Activated naive CD4-positive, alpha-beta T cell treated with anti-CD3 and anti-CD28 coated beads, Interleukin-2, amount 10 ng/mL, durations not matched to agents 7 days and 5 days (primary cell): ENCODE results near the gene RAB15.

Source experiments
- CTCF ChIA-PET: fragments of 350-600 bp; sonication (Branson Sonifier 250); formaldehyde crosslinking; loops from one replicate; lab custom pipeline; 2021; ENCODE audit warnings: antibody characterized with exemption; lab: Charles Lee
- DNase-seq: peaks from one replicate; pipeline ENCODE4 v3.0.0-alpha.2; 2020
- H3K27ac Mint-ChIP-seq: one replicate; pipeline ENCODE4 v1.8.0; 2021; ENCODE audit warnings: mild to moderate bottlenecking, moderate library complexity, mixed read lengths
- H3K27me3 Mint-ChIP-seq: one replicate; pipeline ENCODE4 v1.8.0; 2021; ENCODE audit warnings: mild to moderate bottlenecking, mixed read lengths
- H3K36me3 Mint-ChIP-seq: one replicate; pipeline ENCODE4 v1.8.0; 2021; ENCODE audit warnings: mixed read lengths
- H3K4me1 Mint-ChIP-seq: one replicate; pipeline ENCODE4 v1.8.0; 2021; ENCODE audit warnings: mixed read lengths
- H3K4me3 Mint-ChIP-seq: one replicate; pipeline ENCODE4 v1.8.0; 2021; ENCODE audit warnings: mild to moderate bottlenecking, moderate library complexity, mixed read lengths
- H3K9me3 Mint-ChIP-seq: one replicate; pipeline ENCODE4 v1.8.0; 2021; ENCODE audit warnings: mixed read lengths

RAB15 gene

DNA sequence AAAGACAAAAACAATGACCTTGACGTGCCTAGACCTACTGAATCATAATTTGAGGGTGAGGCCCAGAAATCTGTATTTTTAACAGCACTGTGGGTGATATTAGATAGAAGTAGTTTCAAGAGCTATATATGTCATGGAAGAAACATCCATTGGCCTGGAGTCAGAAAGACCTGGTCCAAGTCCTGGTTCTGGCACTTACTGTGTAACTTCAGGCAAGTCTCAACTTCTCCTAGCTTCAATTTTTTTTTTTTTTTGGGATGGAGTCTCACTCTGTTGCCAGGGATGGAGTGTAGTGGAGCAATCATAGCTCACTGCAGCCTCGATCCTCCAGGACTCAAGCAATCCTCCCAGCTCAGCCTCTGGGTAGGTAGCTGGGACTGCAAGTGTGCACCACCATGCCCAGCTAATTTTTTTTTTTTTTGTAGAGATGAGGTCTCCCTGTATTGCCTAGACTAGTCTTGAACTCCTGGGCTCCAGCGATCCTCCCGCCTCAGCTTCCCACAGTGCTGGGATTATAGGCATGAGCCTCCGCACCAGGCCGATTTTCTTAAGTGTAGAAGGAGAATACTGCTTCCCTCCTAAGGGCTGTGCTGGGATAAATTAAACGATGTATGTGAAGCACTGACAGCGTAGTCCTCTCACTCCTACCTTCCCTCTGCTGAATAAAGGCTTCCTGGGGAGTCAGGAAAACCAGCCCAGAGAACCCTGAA, 15.3 kb downstream of the RAB15 start:
- DNase-seq: no peak
- no peaks in the 10 kb centered on the region for H3K9me3 Mint-ChIP-seq
- peaks cover 3% of the 10 kb centered on the region for H3K4me1 Mint-ChIP-seq
- no peak overlapping the region for H3K4me3 Mint-ChIP-seq
- H3K27ac Mint-ChIP-seq: no peak overlapping the region
- CTCF ChIA-PET: interaction anchor here (1.5 kb wide), 1 partner anchor 28 kb away, joined by 3 read pairs; no protein-coding TSS in a partner anchor
- H3K36me3 Mint-ChIP-seq: peaks cover 2% of the 10 kb centered on the region
- H3K27me3 Mint-ChIP-seq: no peaks in the 10 kb centered on the region

DNA sequence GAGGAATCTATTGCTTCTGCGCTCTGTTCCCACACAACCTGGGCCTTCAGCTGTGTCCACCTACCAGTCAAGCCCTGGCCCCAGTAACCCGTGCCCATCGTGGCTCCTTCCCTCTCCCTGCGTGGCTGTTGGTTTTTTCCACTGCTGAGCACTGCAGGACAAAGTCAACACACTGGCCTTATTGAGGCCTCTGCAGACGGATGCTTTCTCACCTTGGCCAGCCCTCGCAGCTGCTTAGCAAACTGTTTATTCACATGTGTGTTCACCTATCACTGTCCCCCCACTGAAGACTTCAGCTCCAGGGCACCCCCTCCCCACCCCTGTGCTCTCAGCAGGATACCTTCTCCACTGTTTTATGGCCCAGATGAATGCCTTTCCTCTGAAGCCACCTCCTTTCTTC, 16.8 kb downstream of the RAB15 start:
- CTCF ChIA-PET: no interaction called here
- DNase-seq: no peak
- H3K27ac Mint-ChIP-seq: no peak overlapping the region
- H3K27me3 Mint-ChIP-seq: no peaks in the 10 kb centered on the region
- H3K9me3 Mint-ChIP-seq: no peaks in the 10 kb centered on the region
- peaks cover 4% of the 10 kb centered on the region for H3K36me3 Mint-ChIP-seq
- H3K4me3 Mint-ChIP-seq: no peak overlapping the region
- peaks cover 3% of the 10 kb centered on the region for H3K4me1 Mint-ChIP-seq

DNA sequence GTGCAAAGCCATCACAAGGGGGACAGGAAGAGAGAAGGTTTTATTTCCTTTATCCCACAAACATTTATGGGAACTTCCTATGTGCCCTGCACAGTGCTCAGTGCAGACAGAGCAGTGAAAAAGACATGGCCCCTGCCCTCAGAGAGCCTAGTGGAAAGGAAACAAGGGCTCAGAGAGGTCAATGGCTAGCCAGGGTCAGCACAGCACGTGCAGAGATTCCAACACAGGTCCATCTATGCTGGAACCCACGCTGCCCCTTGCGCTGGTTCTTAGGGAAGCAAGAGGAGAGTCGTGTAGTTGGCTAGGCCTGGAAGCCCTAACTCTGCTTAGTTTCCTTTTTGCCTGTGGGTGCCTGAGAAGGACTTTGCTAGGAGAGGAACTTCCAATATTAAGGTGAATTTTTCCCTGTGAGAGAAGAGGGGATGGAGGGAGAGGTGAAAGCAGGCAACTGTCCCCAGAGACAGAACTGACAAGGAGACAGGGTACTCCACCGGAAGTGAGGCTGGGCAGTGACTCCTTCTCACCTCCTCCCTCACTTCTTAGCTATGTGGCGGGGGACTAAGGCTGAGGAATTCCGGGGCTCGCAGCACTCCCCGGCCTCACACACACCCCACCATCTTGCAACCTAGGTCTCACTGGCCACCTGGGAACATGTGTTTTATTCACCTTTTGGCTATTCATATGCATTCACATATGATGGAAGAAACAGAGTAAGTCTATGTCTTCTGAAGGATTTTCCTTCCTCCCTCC, 17.5 kb downstream of the RAB15 start:
- Mint-ChIP-seq H3K9me3 (no peaks in the 10 kb centered on the region), H3K27me3 (no peaks in the 10 kb centered on the region), H3K36me3 (peaks cover 6% of the 10 kb centered on the region), H3K27ac (peak overlapping the region; percentile 40), H3K4me3 (no peak overlapping the region), H3K4me1 (peaks cover 3% of the 10 kb centered on the region)
- no peak for DNase-seq
- CTCF ChIA-PET: no interaction called here

DNA sequence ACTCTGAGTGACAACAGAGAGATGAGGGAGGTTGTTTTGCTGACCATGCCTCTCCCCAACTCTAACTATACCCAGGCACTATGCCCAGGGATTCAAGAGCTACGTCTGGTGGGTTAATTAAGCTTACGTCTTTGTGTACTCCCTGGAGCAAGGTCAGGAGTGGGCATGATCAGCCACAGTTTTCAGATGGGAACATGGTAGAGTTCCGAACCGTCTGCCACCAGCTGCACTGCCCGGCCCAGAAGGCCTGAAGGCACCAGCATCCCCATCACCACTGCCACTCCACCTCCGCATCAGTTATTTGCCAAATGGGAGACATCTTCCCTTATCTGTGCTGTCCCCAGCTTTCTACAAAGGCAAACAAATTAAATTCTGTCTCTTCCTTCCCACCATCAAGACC, 18.5 kb downstream of the RAB15 start:
- no peak overlapping the region for H3K27ac Mint-ChIP-seq
- no peaks in the 10 kb centered on the region for H3K9me3 Mint-ChIP-seq
- H3K36me3 Mint-ChIP-seq: peaks cover 7% of the 10 kb centered on the region
- no peaks in the 10 kb centered on the region for H3K27me3 Mint-ChIP-seq
- H3K4me1 Mint-ChIP-seq: peaks cover 3% of the 10 kb centered on the region
- CTCF ChIA-PET: interaction anchor here (1.1 to 1.2 kb wide), 3 partner anchors 8 to 27 kb away, joined by 3 to 6 read pairs (median 3); no protein-coding TSS in a partner anchor
- no peak for DNase-seq
- no peak overlapping the region for H3K4me3 Mint-ChIP-seq

- Mint-ChIP-seq H3K4me3 (no peak overlapping the region), H3K36me3 (peaks cover 7% of the 10 kb centered on the region), H3K27me3 (no peaks in the 10 kb centered on the region), H3K4me1 (peaks cover 3% of the 10 kb centered on the region), H3K9me3 (no peaks in the 10 kb centered on the region), H3K27ac (no peak overlapping the region)
- DNase-seq: no peak
- CTCF ChIA-PET: interaction anchor here (1.1 to 1.2 kb wide), 3 partner anchors 9 to 28 kb away, joined by 3 to 6 read pairs (median 3); no protein-coding TSS in a partner anchor
Observed at GRCh38 chr14:64953310-64953654, 18.9 kb downstream of the RAB15 start.

GRCh38 chr14:64952598-64953309, 19.4 kb downstream of the RAB15 start:
- H3K4me3 Mint-ChIP-seq: no peak overlapping the region
- no peaks in the 10 kb centered on the region for H3K9me3 Mint-ChIP-seq
- peaks cover 3% of the 10 kb centered on the region for H3K4me1 Mint-ChIP-seq
- CTCF ChIA-PET: interaction anchor here (1.1 to 1.2 kb wide), 3 partner anchors 9 to 28 kb away, joined by 3 to 6 read pairs (median 3); no protein-coding TSS in a partner anchor
- no peaks in the 10 kb centered on the region for H3K27me3 Mint-ChIP-seq
- DNase-seq: no peak
- peaks cover 7% of the 10 kb centered on the region for H3K36me3 Mint-ChIP-seq
- H3K27ac Mint-ChIP-seq: no peak overlapping the region

DNA sequence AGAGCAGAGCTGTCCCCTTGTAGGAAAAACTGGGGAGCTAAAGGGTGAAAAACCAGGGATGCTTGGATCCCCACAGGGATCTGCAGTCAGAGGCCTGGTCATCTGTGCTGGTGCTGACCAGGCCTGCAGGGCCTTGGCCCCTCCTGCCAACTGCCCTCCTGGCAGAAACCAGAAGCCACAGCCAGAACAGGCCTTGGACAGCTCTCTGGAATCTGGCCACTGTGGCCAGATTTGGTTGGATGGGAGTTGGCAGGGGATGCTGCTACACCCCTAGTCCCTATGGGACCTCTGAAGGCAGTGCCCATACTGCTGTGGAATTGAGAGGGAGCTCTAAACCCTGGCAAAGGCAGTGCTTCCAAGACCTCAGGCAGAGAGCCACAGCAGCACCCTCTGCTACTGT, 20.4 kb downstream of the RAB15 start:
- peaks cover 7% of the 10 kb centered on the region for H3K36me3 Mint-ChIP-seq
- H3K4me1 Mint-ChIP-seq: peaks cover 9% of the 10 kb centered on the region
- H3K27ac Mint-ChIP-seq: no peak overlapping the region
- no peaks in the 10 kb centered on the region for H3K27me3 Mint-ChIP-seq
- no peak overlapping the region for H3K4me3 Mint-ChIP-seq
- CTCF ChIA-PET: interaction anchor here (1.0 kb wide), 1 partner anchor 9 kb away, joined by 3 read pairs; no protein-coding TSS in a partner anchor
- no peaks in the 10 kb centered on the region for H3K9me3 Mint-ChIP-seq
- no peak for DNase-seq

GRCh38 chr14:64951291-64951690, 20.8 kb downstream of the RAB15 start:
- Mint-ChIP-seq H3K4me1 (peaks cover 13% of the 10 kb centered on the region), H3K9me3 (no peaks in the 10 kb centered on the region), H3K36me3 (peaks cover 8% of the 10 kb centered on the region), H3K27me3 (no peaks in the 10 kb centered on the region), H3K27ac (no peak overlapping the region), H3K4me3 (no peak overlapping the region)
- no peak for DNase-seq
- CTCF ChIA-PET: interaction anchor here (1.0 kb wide), 1 partner anchor 9 kb away, joined by 3 read pairs; no protein-coding TSS in a partner anchor

GRCh38 chr14:64950889-64951288, 21.2 kb downstream of the RAB15 start:
- CTCF ChIA-PET: interaction anchor here (1.0 kb wide), 1 partner anchor 9 kb away, joined by 3 read pairs; no protein-coding TSS in a partner anchor
- peaks cover 16% of the 10 kb centered on the region for H3K4me1 Mint-ChIP-seq
- no peak overlapping the region for H3K4me3 Mint-ChIP-seq
- no peaks in the 10 kb centered on the region for H3K27me3 Mint-ChIP-seq
- no peak overlapping the region for H3K27ac Mint-ChIP-seq
- no peaks in the 10 kb centered on the region for H3K9me3 Mint-ChIP-seq
- no peak for DNase-seq
- peaks cover 12% of the 10 kb centered on the region for H3K36me3 Mint-ChIP-seq

GRCh38 chr14:64948612-64949210, 23.4 kb downstream of the RAB15 start:
- H3K4me1 Mint-ChIP-seq: peaks cover 27% of the 10 kb centered on the region
- peaks cover 27% of the 10 kb centered on the region for H3K36me3 Mint-ChIP-seq
- H3K9me3 Mint-ChIP-seq: no peaks in the 10 kb centered on the region
- no peaks in the 10 kb centered on the region for H3K27me3 Mint-ChIP-seq
- no peak for DNase-seq
- CTCF ChIA-PET: no interaction called here
- H3K27ac Mint-ChIP-seq: no peak overlapping the region
- H3K4me3 Mint-ChIP-seq: no peak overlapping the region

GRCh38 chr14:64947710-64948611, 24.2 kb downstream of the RAB15 start:
- Mint-ChIP-seq H3K36me3 (peaks cover 28% of the 10 kb centered on the region), H3K9me3 (no peaks in the 10 kb centered on the region), H3K4me3 (no peak overlapping the region), H3K27me3 (no peaks in the 10 kb centered on the region), H3K27ac (no peak overlapping the region), H3K4me1 (peaks cover 34% of the 10 kb centered on the region)
- no peak for DNase-seq
- CTCF ChIA-PET: interaction anchor here (0.6 kb wide), 1 partner anchor 554 kb away, joined by 3 read pairs; no protein-coding TSS in a partner anchor

- peaks cover 36% of the 10 kb centered on the region for H3K4me1 Mint-ChIP-seq
- no peak for DNase-seq
- peak overlapping the region; percentile 71 for H3K27ac Mint-ChIP-seq
- no peaks in the 10 kb centered on the region for H3K27me3 Mint-ChIP-seq
- H3K36me3 Mint-ChIP-seq: peaks cover 28% of the 10 kb centered on the region
- H3K4me3 Mint-ChIP-seq: no peak overlapping the region
- no peaks in the 10 kb centered on the region for H3K9me3 Mint-ChIP-seq
- CTCF ChIA-PET: no interaction called here
Observed at GRCh38 chr14:64946310-64947045, 25.7 kb downstream of the RAB15 start.
